Activated T-cell treated with anti-CD3 and anti-CD28 coated beads, Interleukin-2, amount 50 U/mL, for 4 hours (primary cell): ENCODE results near the gene TNIP3. TPM values are rescaled to one million over a fixed set of nuclear protein-coding genes. Genes with fewer than 3 reads are reported as not detected.

Experiments
- ATAC-seq, 2 donors: fragments of 200-7000 bp; cut with Tn5 transposase; one replicate each; pipeline ENCODE4 v1.10.0; 2021
- DNase-seq: peaks from one replicate; pipeline ENCODE4 v3.0.0-alpha.2; 2020
- H3K27me3 Mint-ChIP-seq: one replicate; pipeline ENCODE4 v1.8.0; 2021; ENCODE audit warnings: low read depth, mixed read lengths
- H3K36me3 Mint-ChIP-seq: one replicate; pipeline ENCODE4 v1.8.0; 2022; ENCODE audit warnings: mixed read lengths; ENCODE audit not compliant: insufficient read depth
- H3K4me1 Mint-ChIP-seq: one replicate; pipeline ENCODE4 v1.8.0; 2021; ENCODE audit warnings: low read depth, mixed read lengths
- H3K4me3 Mint-ChIP-seq: one replicate; pipeline ENCODE4 v1.8.0; 2021; ENCODE audit warnings: mild to moderate bottlenecking, moderate library complexity, mixed read lengths
- H3K9me3 Mint-ChIP-seq: one replicate; pipeline ENCODE4 v1.8.0; 2021; ENCODE audit warnings: mixed read lengths
- total RNA-seq, 3 donors: library from RNA; stranded (reverse); gene quantifications; one replicate each; pipeline ENCODE4 v1.2.1, GENCODE V29; 2021

TNIP3 gene
- total RNA-seq, 3 donors from 2014 or later: 7.4 to 21.9 (median 20.6) TPM

DNA sequence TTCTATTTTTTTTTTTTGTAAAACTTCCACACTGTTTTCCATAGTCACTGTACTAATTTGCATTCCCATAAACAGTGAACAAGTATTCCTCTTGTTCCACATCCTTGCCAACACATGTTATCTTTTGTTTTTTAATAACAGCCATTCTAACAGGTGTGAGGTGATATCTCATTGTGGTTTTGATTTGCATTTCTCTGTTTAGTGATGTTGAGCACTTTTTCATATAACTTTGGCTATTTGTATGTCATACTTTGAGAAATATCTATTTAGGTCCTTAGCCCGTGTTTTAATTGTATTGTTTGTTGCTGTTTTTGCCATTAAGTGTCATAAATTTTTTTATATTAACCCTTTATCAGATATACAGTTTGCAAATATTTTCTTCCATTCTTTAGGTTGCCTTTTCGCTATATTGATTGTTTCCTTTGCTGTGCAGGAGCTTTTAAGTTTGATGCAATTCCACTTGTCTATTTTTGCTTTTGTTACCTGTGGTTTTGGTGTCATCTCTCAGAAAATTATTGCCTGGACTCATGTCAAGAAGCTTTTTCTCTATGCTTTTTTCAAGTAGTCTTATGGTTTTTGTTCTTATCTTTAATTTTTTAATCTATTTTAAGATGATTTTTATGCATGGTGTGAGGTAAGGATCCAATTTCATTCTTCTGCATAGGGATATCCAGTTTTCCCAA is 63.9 kb downstream of the TNIP3 start:
- H3K27me3 Mint-ChIP-seq: no peaks in the 10 kb centered on the region
- no peak for DNase-seq
- H3K4me3 Mint-ChIP-seq: no peak overlapping the region
- H3K9me3 Mint-ChIP-seq: no peaks in the 10 kb centered on the region
- no peak for ATAC-seq
- H3K4me1 Mint-ChIP-seq: no peaks in the 10 kb centered on the region
- H3K36me3 Mint-ChIP-seq: no peaks in the 10 kb centered on the region

DNA sequence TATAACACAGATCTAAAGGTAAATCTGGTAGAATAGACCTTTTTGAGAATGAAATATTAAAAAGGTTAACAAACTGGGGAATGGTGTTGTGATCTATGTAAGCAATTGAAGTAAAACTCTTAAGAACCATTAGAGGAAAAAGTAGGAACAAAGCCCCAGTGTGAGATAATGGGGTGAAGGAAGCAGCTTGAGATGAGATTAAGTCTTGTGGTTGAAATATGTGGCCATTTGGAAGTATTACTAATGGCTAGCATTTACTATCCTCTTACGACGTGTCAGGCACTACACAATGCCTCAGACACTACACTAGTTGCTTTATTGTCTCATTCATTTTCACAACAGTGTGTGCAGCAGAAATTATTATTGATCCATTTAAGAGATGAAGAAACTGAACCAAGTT is 65.9 kb downstream of the TNIP3 start:
- ATAC-seq: no peak
- DNase-seq: no peak
- no peaks in the 10 kb centered on the region for H3K4me1 Mint-ChIP-seq
- no peaks in the 10 kb centered on the region for H3K9me3 Mint-ChIP-seq
- H3K36me3 Mint-ChIP-seq: no peaks in the 10 kb centered on the region
- no peaks in the 10 kb centered on the region for H3K27me3 Mint-ChIP-seq
- H3K4me3 Mint-ChIP-seq: no peak overlapping the region

DNA sequence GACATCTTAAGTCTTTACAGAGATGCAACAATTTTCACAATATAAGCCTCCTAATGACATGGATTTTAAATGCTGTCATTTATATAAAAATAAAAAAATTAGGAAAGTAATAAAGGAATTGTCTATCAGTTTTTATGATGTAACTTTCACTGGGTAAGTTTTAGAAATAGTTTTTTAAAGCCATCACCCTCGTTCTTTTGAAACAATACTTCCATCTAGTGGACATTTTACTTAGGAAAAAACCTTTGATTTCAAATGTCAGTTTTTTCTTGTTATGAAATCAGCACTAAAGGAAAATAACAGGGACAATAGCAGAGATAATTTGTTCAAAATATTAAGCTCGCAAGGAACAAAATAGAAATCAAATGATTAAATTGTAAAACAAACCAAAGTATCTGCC is 67.5 kb downstream of the TNIP3 start:
- Mint-ChIP-seq H3K4me3 (no peak overlapping the region), H3K9me3 (no peaks in the 10 kb centered on the region), H3K36me3 (no peaks in the 10 kb centered on the region), H3K27me3 (no peaks in the 10 kb centered on the region), H3K4me1 (no peaks in the 10 kb centered on the region)
- DNase-seq (no peak), ATAC-seq (no peak)

DNA sequence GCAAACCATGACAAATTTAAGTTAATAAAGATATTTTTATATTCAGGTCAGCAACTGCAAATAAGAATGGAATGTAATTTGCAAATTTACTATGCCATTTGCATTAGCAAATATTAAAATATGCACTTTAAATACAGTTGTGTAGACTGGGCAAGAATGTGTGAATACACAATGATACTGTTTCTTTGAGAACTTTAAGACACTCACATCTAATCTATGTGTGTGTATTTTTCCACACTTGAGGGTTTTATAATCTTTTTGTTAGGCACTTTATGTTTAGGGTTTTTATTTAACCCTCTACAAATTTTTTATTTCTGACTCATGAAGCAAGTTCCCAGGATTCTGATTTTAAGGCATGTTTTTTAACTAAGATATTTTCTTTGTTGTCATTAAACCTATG is 67.9 kb downstream of the TNIP3 start:
- ATAC-seq (no peak), DNase-seq (no peak)
- no peaks in the 10 kb centered on the region for H3K9me3 Mint-ChIP-seq
- H3K27me3 Mint-ChIP-seq: no peaks in the 10 kb centered on the region
- no peaks in the 10 kb centered on the region for H3K4me1 Mint-ChIP-seq
- no peaks in the 10 kb centered on the region for H3K36me3 Mint-ChIP-seq
- no peak overlapping the region for H3K4me3 Mint-ChIP-seq

DNA sequence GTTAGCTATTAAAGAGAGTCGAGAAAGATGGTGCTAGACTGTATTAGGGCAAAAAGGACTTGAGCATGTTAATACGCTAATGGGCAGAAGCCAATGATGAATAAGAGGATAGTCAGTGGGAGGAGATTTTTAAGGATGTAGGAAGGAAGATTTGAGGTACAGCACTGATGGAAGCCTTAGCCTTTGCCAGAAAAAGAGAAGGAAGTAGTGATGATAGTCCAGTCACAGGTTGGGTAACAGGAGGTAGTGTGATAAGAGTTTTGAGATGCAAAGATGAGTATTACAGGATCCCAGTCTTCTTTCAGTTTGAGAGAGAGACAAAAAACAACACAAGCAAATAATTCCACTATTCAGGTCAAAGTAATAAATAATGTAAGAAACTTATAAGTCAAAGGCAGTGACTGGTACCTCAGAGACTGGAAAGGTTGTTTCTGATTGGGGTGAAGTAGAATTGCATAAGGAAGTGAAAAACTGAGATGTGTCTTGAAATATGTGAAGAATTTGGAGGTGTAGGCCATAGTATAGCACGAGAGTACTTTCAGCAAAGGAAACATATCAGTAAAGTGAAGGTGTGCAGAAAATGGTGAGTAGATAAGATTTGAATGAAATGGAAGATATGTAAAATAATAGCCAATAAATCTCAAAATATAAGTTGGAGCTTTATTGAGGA is 69.7 kb downstream of the TNIP3 start:
- H3K27me3 Mint-ChIP-seq: no peaks in the 10 kb centered on the region
- ATAC-seq: no peak
- no peaks in the 10 kb centered on the region for H3K4me1 Mint-ChIP-seq
- no peak for DNase-seq
- H3K9me3 Mint-ChIP-seq: no peaks in the 10 kb centered on the region
- H3K36me3 Mint-ChIP-seq: no peaks in the 10 kb centered on the region
- no peak overlapping the region for H3K4me3 Mint-ChIP-seq

DNA sequence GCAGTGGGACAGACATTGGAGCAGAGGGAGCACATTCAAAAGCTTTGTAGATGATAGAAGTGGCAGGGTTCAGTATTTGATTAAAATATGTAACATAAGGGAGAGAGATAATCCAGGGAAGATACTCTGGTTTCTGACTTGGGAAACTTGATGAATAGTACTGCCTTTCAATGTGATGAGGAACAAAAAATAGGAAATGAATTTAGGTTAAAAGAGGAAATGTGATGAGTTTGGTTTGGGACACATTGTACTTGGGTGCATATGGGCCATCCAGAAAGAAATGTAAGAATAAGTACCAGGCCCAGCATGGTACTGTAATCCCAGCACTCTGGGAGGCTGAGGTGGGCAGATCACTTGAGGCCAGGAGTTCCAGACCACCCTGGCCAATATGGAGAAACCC is 70.9 kb downstream of the TNIP3 start:
- Mint-ChIP-seq H3K4me3 (no peak overlapping the region), H3K9me3 (no peaks in the 10 kb centered on the region), H3K36me3 (no peaks in the 10 kb centered on the region), H3K27me3 (no peaks in the 10 kb centered on the region), H3K4me1 (no peaks in the 10 kb centered on the region)
- ATAC-seq (no peak), DNase-seq (no peak)

DNA sequence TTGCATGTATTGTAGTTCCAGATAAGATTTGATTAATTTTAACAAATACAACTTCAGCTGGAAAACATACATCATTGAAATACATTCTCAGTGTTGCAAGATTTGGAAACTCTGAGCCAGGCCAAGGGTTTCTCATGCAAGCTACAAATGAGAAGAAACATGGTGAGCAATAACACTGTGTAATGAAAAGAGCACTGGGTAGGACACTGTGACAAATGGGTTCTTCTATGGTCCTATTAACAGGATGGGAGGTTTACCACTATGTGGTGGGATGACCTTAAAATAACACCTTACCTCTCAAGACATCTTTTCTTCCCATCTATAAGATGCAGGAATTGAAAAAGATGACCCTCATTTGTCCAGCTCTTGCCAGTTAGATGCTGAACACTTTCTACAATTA is 72.2 kb downstream of the TNIP3 start:
- H3K4me1 Mint-ChIP-seq: no peaks in the 10 kb centered on the region
- DNase-seq: no peak

DNA sequence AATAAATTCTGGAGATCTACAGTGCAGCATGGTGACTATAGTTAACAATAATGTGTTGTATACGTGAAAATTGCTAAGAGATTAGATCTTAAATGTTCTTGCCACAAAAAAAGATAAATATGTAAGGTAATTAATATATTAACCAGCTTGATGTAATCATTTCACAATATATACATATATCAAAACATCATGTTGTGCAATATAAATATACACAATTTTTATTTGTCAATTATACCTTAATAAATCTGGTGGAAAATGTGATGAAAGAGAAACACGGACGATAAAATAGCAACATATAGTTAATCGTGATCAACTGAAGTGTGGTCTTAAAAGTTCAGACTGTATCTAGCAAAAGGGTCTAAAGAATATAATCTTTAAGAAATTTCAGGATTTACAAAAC is 75.3 kb downstream of the TNIP3 start:
- no peak for ATAC-seq
- peaks cover 5% of the 10 kb centered on the region for H3K27me3 Mint-ChIP-seq
- no peak for DNase-seq
- H3K9me3 Mint-ChIP-seq: no peaks in the 10 kb centered on the region
- H3K4me3 Mint-ChIP-seq: no peak overlapping the region
- no peaks in the 10 kb centered on the region for H3K4me1 Mint-ChIP-seq
- no peaks in the 10 kb centered on the region for H3K36me3 Mint-ChIP-seq

More for the DNA sequence above, 72.2 kb downstream of the TNIP3 start:
- no peak for ATAC-seq
- Mint-ChIP-seq H3K4me3 (no peak overlapping the region), H3K27me3 (no peaks in the 10 kb centered on the region), H3K36me3 (no peaks in the 10 kb centered on the region), H3K9me3 (no peaks in the 10 kb centered on the region)

Other genes starting within 250 kb of the TNIP3 start
- gene PRDM5, start 241.6 kb downstream of the TNIP3 start, total RNA-seq: under 1 TPM; 0.08 to 0.37 (median 0.33) TPM
- gene NDNF, start 91.8 kb downstream of the TNIP3 start, total RNA-seq: under 1 TPM in 2 of 3 donors, not detected in 1; 0.16 to 0.18 TPM
- not detected for gene QRFPR, start 216.7 kb upstream of the TNIP3 start, total RNA-seq